Activated T-helper 9 cell treated with anti-CD3 and anti-CD28 coated beads, Interleukin-2, amount 50 U/mL, for 16 hours (primary cell): ENCODE results near the gene NRAP.

ENCODE experiments used
- DNase-seq: peaks from one replicate; pipeline ENCODE4 v3.0.0-alpha.2; 2020; ENCODE audit warnings: low read depth

NRAP gene

GRCh38 chr10:113605268-113605978, 58.4 kb downstream of the NRAP start:
- no peak for DNase-seq

DNA sequence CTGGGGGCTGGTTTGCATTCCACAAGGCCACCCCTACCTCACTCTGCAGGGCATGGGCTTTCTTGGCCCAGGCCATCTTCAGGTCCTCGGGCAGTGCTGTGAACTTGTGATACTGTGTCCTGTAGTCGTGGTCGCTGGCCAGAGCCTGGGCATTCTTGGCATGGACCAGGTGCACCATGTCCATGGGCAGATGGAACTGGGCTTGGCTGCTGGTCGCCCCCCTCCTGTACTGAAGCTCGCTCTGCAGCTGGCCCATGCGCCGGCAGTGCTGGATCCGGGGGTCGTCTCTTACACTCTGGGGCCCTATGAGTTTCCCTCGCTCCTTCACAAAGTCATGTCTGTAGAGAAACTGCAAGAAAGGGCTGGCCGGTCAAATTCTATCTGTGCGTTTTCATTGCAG, 59.3 kb downstream of the NRAP start:
- no peak for DNase-seq

- DNase-seq, result no peak
Observed at GRCh38 chr10:113603057-113603777, 60.6 kb downstream of the NRAP start.

DNA sequence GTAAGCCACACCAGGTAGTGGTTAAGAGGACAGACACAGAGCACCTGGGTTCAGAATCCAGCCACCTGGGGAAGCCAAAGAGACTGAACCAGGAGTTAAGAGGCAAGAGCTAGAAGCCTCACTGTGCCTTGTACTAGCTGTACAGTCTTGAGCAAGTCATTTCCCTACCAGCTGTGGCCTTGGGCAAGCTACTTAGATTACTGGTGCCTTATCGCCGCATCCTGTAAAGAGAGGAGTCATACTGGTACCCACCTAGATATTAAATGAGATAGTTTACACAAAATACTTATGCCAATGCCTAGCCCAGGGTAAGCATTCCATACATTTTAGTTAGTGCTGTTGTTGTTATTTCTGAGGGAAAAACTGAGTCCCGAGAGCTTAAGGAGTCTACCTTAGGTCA, 63.3 kb downstream of the NRAP start:
- DNase-seq, result no peak

DNA sequence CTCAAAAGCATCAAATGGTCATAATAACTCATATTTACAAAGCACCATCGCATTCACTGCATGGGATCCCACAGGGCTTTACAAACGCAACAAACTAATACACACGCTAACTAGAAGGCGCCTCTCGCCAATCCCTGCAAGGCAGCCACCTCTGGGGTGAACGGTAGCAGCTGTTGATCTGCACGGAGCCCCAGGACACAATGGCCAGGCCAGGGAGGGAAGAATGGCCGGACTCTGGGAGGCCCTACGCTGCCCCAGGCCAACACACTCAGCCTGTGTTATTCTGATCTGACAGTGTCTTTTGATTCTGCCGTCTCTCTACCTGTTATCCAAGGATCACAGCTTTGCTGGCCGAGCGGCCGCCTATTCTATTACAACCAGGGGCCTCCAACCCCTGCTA, 69.2 kb downstream of the NRAP start:
- DNase-seq, result no peak

DNA sequence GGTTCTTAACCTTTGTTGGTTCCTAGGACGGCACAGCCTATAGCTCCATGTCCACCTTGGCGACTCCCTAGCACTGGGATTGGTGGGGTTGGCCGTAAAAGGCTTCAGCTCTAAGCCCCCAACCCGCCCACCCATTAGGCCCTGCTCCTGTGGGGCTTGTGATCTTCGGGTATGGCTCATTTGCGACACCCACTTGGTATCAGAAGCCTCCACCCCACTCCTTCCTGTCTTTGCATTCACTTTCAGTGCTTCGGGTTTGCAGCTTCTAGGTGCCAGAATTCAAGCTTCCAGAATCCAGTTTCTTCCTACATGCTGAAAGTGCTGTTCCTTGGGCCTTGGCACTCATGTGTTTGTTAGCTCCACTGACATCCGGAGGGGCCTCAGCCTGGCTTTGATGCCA, 71.5 kb downstream of the NRAP start:
- DNase-seq, result no peak

GRCh38 chr10:113590581-113590980, 73.3 kb downstream of the NRAP start:
- DNase-seq, result no peak

- no peak for DNase-seq
Observed at GRCh38 chr10:113589201-113589770, 74.6 kb downstream of the NRAP start.

DNA sequence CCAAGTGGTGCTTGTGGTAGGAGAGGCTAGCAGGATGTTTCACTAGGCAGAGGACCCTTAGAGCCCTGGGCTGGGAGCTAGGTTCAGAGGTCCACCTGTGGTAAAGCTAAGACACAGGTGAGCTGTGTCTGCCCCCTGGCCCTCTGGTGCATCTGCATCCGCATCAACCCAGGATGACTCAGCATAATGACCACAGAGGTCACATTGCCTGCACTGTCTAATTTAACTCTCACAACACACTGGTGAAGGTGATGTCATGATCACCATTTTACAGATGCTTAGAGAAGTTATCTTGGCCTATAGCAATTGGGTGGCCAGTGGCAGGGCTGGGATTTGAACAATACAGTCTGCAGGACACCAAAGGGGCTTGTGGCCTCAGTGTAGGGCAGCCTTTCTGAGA, 77.9 kb downstream of the NRAP start:
- DNase-seq, result no peak

GRCh38 chr10:113583571-113583970, 80.3 kb downstream of the NRAP start:
- no peak for DNase-seq

DNA sequence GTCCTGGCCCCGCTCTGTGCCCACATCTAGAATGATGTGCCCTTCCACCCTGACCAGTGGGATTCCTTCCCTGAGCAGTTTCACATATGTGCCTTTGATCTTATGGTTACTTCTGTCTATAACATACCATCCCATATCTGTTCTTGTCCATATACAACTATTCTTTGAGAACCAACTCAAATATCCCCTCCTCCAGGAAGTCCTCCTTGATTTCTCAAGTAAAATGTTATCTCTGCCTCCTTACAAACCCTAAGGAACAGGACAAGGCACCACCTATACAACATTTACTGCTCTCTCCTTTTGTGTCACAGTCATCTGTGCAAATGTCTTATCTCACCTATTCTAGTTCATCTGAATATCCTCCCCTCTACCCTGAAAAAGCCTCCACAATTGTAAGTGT, 82.7 kb downstream of the NRAP start:
- no peak for DNase-seq

DNA sequence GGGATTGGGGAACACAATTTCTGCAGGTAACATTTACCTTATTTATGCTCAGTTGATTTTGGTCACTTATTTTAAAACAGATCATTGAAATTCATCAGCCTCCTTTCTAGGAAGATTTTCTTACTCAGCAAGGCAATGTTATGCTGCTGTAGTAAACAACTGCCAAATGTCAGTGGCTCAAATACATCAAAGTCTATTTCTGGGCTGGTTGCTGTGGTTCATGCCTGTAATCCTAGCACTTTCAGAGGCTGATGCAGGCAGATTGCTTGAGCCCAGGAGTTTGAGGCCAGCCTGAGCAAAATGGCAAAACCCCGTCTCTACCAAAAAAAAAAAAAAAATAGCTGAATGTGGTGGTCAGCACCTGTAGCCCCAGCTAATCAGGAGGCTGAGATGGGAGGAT, 85.1 kb downstream of the NRAP start:
- no peak for DNase-seq

DNA sequence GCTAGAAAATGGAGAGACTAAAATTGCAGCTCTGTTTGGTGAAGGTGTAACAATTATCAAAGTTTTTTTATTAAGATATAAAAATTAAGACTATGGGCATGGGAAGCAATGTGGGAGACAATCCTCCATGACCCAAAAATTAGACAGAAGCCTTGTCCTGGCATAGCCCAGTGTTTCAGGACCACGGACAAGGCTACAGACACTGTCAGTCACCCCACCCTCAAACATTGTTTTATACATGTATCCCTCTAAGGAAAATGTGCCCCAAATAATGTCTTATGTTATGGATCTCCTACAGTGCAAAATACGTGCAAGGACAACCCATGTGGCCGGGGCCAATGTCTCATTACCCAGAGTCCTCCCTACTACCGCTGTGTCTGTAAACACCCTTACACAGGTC, 87.0 kb downstream of the NRAP start:
- DNase-seq, result no peak

GRCh38 chr10:113573368-113573767, 90.5 kb downstream of the NRAP start:
- DNase-seq, result no peak

DNA sequence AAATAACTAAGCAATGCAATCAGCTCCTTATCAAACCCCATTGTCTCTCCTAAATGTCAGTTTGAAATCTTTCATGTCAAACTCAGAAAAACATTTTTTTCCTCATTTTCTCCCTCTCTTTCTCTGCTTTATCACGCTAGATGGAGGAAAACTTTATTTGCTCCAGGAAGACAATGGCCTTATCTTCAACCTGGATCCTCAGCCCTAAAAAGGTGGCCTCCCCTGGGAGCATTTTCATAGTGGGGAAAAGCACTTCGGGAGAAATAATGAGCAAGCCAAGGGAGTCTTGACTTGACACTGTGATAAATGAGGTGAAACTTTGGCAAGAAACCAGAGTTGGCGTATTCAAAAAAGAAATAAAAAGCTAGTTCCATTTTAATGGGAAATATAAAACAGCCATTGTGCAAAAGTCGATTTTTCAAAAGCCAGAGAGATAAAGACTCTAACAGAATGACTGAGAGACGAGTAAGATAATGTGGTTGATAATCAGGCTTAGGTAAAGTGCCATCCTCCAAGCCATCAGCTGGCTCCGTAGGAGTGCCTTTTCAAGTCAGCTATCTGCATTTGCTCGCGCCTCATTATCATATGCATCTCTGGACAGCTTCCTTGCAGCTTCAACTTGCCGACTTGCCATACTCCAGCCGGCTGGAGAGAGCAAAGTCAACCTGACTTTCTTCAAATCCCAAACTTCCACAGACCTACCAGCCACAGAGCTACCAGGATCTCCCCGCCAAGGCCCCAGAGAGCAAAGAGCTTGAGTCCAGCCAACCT, 91.1 kb downstream of the NRAP start:
- no peak for DNase-seq

GRCh38 chr10:113569576-113569975, 94.3 kb downstream of the NRAP start:
- DNase-seq, result no peak

GRCh38 chr10:113566888-113567287, 97.0 kb downstream of the NRAP start:
- no peak for DNase-seq

- no peak for DNase-seq
Observed at GRCh38 chr10:113565364-113565763, 98.5 kb downstream of the NRAP start.

- peak; percentile 27 for DNase-seq
Observed at GRCh38 chr10:113563306-113564088, 100.3 kb downstream of the NRAP start.

DNA sequence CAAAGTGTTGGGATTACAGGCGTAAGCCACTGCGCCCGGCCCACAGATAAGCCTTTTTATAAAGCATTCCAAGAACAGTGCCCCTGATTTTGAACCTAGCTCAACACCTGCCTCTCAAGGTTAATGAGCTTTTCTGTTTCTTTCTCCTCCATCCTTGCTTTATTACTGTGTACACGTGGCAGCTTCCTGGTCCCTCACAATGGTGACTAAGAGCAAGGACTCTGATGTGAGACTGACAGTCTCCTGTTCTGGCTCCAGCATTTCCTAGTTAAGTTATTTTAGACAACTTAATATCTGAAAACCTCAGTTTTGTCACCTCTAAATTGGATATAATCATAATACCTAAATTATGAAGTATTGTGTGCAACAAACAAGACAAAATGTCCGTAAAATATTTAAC, 101.1 kb downstream of the NRAP start:
- no peak for DNase-seq

GRCh38 chr10:113562069-113562468, 101.8 kb downstream of the NRAP start:
- DNase-seq, result no peak

- DNase-seq, result no peak
Observed at GRCh38 chr10:113561214-113561613, 102.6 kb downstream of the NRAP start.
